GM19395 (cell line): Measurements from ENCODE around the gene CASZ1.

ENCODE experiments used
- ATAC-seq: cut with Tn5 transposase; IDR thresholded peaks from one replicate; pipeline ENCODE4 v1.9.1; 2021; ENCODE audit warnings: mild to moderate bottlenecking, moderate library complexity; ENCODE audit not compliant: unreplicated experiment

CASZ1 gene

GRCh38 chr1:10631121-10631810 lies 165.2 kb downstream of the CASZ1 start:
- no peak for ATAC-seq

GRCh38 chr1:10630661-10631120 lies 165.8 kb downstream of the CASZ1 start:
- no peak for ATAC-seq

DNA sequence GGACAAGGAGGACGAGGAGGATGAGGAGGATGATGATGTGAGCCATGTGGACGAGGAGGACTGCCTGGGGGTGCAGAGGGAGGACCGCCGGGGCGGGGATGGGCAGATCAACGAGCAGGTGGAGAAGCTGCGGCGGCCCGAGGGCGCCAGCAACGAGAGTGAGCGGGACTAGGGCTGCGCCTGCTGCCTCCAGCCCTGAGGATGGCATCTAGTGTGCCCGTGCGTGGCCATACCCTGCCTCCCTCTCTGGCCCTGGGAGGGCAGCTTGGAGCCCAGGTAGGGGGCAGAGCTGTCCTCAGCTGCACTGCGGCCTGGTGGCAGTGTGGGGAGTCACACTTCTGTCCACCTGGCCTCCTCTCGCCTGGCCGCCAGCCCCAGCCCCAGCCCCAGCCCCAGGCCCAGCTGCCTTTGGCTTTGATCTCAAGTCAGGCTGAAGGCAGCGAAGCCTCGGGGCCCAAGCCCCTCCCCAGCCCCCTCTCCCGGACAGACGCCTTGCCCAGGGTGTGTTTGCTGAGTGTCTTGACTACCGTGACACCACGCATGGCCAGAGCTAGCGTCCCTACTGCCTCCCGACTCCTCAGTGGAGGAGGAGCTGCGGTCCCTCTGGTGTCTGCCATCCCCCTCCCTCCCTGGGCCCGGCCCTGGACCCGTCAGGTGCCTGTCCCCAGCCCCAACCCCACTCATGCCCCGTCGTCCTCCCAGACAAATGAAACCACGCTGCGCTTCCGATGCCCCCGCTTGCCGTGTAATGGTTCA lies 166.5 kb downstream of the CASZ1 start:
- ATAC-seq, result no peak

DNA sequence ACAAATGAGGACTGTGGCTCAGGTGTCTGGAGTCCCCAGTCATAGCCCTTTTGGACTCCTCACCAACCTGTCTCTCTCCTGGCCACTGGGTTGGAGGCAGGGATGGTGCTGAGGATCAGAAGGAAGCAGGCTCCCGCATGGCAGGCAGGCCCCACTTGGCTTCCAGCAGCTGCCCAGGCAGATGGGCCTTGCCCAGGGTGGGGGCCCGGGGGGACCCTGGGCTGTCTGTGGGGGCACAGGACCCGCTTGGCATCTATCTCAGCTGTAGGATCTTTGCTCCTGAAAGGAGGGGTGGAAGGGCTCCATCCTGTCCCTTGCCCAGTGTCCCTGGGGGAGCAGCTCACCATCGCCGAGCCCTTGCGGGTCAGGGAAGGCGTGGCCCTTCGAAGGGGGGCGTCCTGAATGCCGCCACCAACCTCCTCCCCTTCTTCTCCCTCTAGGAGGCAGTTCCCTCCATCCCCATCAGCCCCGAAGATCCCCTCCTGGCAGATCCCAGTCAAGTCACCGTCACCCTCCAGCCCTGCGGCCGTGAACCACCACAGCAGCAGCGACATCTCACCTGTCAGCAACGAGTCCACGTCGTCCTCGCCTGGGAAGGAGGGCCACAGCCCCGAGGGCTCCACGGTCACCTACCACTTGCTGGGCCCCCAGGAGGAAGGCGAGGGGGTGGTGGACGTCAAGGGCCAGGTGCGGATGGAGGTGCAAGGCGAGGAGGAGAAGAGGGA lies 167.2 kb downstream of the CASZ1 start:
- ATAC-seq, result no peak

DNA sequence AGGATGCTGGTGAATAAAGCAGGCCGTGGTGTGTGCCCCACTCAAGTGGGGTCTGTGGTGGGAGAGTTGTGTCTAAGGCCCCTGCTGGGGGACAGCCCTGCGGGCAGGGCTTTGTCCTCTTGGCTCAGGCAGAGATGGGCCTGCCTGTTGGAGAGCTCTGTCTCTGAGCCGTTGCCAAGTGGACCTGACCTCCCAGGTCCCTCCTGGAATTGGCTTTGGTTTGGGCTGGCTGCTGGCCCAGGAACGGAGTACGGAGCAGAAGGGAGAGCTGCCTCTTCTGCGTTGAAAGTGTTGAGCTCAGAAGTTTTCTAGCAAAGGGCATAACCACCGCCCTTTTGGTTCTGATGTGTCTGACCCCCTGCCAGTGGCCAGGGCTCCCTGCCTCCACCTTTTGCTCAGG lies 167.8 kb downstream of the CASZ1 start:
- no peak for ATAC-seq

GRCh38 chr1:10626791-10627410 lies 169.5 kb downstream of the CASZ1 start:
- ATAC-seq, result no peak

DNA sequence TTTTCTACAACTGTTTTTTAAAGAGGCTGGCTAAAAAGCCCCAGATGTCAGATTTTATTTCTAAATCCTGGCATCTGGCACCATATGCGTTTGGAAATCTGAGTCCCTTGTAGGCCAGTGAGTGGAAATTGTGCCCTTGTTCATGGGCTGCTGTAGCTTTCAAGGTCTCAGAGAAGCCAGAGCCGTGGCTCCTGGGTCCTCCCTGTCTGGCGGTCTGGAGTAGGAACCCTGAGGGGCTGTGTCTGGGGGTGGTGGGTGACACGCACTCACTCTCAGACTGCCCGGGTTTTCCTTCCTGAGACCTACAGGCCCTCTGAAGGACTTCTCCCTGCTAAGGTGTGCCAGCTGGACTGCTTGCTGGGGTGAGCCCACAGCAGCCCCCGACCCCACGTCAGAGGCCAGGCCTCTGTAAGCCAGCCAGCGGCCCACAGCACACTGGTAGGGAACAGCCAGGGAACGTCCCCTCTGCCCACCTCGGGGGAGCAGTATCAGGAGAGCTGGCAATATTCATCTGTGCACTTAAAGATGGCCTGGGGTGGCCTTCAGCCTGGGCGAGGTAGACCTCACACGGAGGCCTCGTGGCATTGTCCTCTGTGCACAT lies 170.2 kb downstream of the CASZ1 start:
- ATAC-seq, result no peak

DNA sequence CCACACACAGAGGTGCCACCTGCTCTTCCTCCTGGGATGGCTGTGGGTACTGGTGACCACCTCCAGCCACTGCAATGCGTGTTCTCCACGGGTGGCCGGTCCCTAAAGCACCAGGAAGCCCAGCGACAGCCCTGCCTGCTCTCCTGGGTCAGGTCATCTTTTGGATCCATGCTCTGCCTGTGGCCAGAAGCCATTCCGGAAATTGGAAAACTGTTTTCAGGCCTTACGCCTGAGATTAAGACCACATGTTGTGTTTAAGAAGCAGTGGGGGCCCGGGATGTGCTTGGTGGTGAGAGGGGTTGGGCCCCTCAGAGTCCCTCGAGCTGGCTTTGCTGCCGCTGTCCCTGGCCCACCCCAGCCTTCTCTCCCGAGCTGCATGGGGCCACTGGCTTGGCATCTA lies 170.9 kb downstream of the CASZ1 start:
- no peak for ATAC-seq

GRCh38 chr1:10625076-10625475 lies 171.4 kb downstream of the CASZ1 start:
- no peak for ATAC-seq

- no peak for ATAC-seq
Observed at GRCh38 chr1:10624256-10625050, 172.0 kb downstream of the CASZ1 start.

DNA sequence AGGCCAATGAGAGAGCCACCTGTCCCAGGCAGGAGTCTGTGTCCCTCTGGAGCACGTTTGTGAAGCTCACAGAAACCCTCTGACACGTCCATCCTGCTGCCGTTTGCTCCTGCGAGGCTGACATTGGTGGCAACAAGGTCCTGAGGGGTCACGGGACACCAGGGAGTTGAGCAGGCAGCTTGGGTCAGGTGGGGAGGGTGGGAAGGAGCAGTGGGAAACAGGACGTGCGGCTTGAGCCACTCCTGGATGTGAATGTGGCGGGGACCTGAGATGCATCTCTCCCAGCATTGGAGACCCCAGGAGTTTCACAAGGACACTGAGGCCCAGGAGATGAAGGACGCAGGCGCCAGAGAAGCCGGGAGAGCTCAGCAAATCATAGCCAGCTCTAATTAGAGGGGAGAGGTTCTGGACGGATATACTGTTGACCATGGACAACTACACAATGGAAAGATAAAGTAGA lies 172.7 kb downstream of the CASZ1 start:
- ATAC-seq, result no peak

- no peak for ATAC-seq
Observed at GRCh38 chr1:10622910-10623685, 173.3 kb downstream of the CASZ1 start.

DNA sequence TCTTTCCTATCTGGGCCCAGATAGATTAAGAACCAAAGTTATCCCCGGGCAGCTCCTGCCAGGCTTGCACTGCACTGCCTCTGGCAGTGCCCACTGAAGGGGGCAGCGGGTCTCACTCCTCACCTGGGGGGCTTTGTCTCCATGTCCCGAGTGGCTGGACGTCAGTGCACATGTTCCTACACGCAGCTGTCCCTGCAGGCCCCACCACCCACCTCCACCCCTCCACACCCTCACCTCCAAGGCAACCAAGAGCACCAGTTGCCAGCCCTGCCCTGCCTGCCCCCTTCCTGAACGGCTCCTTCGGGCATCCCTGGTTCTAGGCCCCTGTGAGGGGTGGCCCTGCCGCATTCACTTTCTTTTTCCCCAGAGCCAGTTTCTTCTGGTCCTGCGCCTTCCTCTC lies 174.5 kb downstream of the CASZ1 start:
- no peak for ATAC-seq

GRCh38 chr1:10620776-10621175 lies 175.7 kb downstream of the CASZ1 start:
- no peak for ATAC-seq

DNA sequence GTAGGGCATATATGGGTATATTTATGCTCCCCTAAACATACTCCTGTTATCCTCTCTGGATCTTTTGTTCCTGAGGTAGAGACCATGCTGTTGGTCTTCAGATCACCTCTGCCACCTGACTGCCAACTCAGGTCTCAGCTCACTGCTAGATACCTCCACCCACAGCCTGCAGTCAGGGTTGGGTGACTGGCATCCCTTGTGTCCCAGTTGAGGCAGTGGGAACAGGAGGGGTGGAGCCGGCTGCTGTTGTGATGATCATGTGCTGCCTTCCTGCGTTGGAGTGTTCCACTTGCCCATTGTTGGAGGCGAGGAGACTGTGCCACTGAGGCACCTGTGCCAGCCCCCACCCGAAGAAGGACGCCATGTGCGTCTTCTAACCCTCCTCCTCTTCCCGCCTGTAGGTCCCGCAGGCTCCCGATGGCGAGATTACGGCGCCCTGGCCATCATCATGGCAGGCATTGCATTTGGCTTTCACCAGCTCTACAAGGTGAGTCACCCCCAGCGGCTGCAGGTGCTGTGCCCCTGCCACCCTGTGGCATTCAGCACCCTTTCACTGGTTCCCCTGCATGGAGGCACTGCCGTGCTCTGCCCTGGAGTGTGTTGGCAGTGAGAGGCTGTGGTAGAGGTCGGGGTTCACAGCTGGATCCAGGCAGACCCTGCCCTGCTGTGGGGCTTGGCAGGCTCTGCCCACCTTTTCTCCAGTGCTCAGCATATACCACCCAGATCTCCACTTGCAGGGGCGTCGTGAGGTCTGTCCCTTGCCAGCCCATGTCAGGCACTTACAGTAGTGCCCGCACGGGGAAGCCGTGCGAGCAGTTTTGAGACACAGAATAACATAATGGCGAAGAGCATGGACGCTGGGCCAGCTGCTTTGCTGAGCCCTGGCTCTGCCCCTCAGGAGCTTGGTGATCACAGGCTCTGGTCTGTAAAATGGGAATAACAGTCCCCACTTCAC lies 178.2 kb downstream of the CASZ1 start:
- no peak for ATAC-seq

- ATAC-seq, result no peak
Observed at GRCh38 chr1:10617318-10617717, 179.1 kb downstream of the CASZ1 start.

DNA sequence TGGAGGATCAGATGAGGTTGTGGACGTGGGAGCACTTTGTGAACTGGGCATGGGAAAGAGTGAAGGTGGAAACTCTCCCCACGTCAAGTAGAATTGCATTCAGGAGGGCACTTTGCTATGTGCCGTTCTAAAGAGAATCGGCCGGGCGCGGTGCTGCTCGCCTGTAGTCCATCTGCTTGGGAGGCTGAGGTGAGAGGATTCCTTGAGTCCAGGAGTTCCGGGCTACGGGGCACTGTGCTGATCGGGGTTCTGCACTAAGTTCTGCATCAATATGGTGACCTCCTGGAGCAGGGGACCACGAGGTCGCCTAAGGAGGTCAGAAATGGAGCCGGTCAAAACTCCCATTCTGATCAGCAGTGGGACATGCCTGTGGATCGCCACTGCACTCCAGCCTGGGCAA lies 179.8 kb downstream of the CASZ1 start:
- ATAC-seq, result no peak
